Keratinocyte (primary cell): ENCODE measurements around the gene PLXDC2. TPM values are rescaled to one million over a fixed set of nuclear protein-coding genes. Genes with fewer than 3 reads are reported as not detected.

Experiments used
- DNase-seq: peaks from one replicate; pipeline ENCODE4 v3.0.0-alpha.2; 2011; ENCODE audit warnings: low read depth, missing footprints, low spot score
- FAIRE-seq: peaks from 2 replicates; lab custom pipeline; 2011; peaks lifted over from hg19 to GRCh38; lab: Jason Lieb, UNC
- H2AFZ ChIP-seq: 2 replicates; pipeline ENCODE4 v1.6.0; 2012; ENCODE audit warnings: low read length, control low read depth, inconsistent platforms; ENCODE audit not compliant: control insufficient read depth
- H3K27ac ChIP-seq: 2 replicates; pipeline ENCODE4 v1.5.1; 2011; ENCODE audit warnings: low read length; ENCODE audit not compliant: control insufficient read depth, insufficient read depth
- H3K27me3 ChIP-seq: 3 replicates; pipeline ENCODE4 v1.6.0; 2011; ENCODE audit warnings: low read length; ENCODE audit not compliant: control insufficient read depth, insufficient read depth; ENCODE audit errors: extremely low read depth
- H3K36me3 ChIP-seq, 2 experiments: 2 replicates in 1 of 2; 3 replicates in 1 of 2; pipeline ENCODE4 v1.5.1; 2011; ENCODE audit warnings: low read length in 2 of 2, mild to moderate bottlenecking in 1 of 2; ENCODE audit not compliant: control insufficient read depth in 2 of 2, insufficient read depth in 2 of 2; ENCODE audit errors: extremely low read depth in 1 of 2
- H3K4me1 ChIP-seq: 3 replicates; pipeline ENCODE4 v1.5.1; 2011; ENCODE audit warnings: low read length; ENCODE audit not compliant: control insufficient read depth, insufficient read depth; ENCODE audit errors: extremely low read depth
- H3K4me2 ChIP-seq: 3 replicates; pipeline ENCODE4 v1.6.0; 2011; ENCODE audit warnings: low read depth, low read length; ENCODE audit not compliant: control insufficient read depth, insufficient read depth; ENCODE audit errors: extremely low read depth
- H3K4me3 ChIP-seq, 3 experiments: fragments of 200-600 bp in 1 of 3; sonication (generic) in 1 of 3; 2 replicates in 2 of 3; 3 replicates in 1 of 3; pipeline ENCODE4 v1.5.1; 2011 to 2016; ENCODE audit warnings: low read length in 3 of 3, mild to moderate bottlenecking in 3 of 3, control low read depth in 2 of 3, inconsistent platforms in 1 of 3, low read depth in 1 of 3, mixed read lengths in 1 of 3, mixed run types in 1 of 3, moderate library complexity in 1 of 3; ENCODE audit not compliant: control insufficient read depth in 2 of 3, insufficient read depth in 2 of 3; ENCODE audit errors: extremely low read depth in 1 of 3
- H3K79me2 ChIP-seq: 2 replicates; pipeline ENCODE4 v1.6.0; 2012; ENCODE audit warnings: low read length; ENCODE audit not compliant: control insufficient read depth, insufficient read depth
- H3K9ac ChIP-seq: 3 replicates; pipeline ENCODE4 v1.6.0; 2011; ENCODE audit warnings: low read length; ENCODE audit not compliant: control insufficient read depth, insufficient read depth; ENCODE audit errors: extremely low read depth
- H3K9me1 ChIP-seq: 3 replicates; pipeline ENCODE4 v1.6.0; 2011; ENCODE audit warnings: low read length; ENCODE audit not compliant: control insufficient read depth, insufficient read depth; ENCODE audit errors: extremely low read depth
- H3K9me3 ChIP-seq: 2 replicates; pipeline ENCODE4 v1.5.1; 2012; ENCODE audit warnings: low read depth, low read length; ENCODE audit not compliant: control insufficient read depth
- H4K20me1 ChIP-seq: 3 replicates; pipeline ENCODE4 v1.6.0; 2011; ENCODE audit warnings: low read length; ENCODE audit not compliant: control insufficient read depth, insufficient read depth; ENCODE audit errors: extremely low read depth
- CTCF ChIP-seq, 3 experiments: IDR thresholded peaks in 1 of 3; conservative IDR thresholded peaks in 1 of 3; optimal IDR thresholded peaks in 1 of 3; 2 replicates in 2 of 3; 3 replicates in 1 of 3; pipeline versions ENCODE3 to v1.5.1; 2011; ENCODE audit warnings: low read length in 3 of 3, mild to moderate bottlenecking in 3 of 3, moderate library complexity in 2 of 3, control low read depth in 1 of 3, inconsistent platforms in 1 of 3; ENCODE audit not compliant: insufficient read depth in 2 of 3; ENCODE audit errors: extremely low read depth in 1 of 3
- EZH2 ChIP-seq: IDR thresholded peaks from one replicate; pipeline ENCODE4 v1.6.1; 2012; ENCODE audit warnings: inconsistent platforms, mild to moderate bottlenecking, low read length, moderate library complexity
- dilution Hi-C: fragments of 300-500 bp; cut with MboI; formaldehyde crosslinking; loops from one replicate; pipeline ENCODE4 v1.7.0; 2020; ENCODE audit warnings: low sequenced_read_pairs; ENCODE audit not compliant: extremely low pct_ligation_motif_present
- polyA plus RNA-seq, 5 experiments: library from polyadenylated mRNA; depleted of rRNA in 3 of 5; stranded (reverse) in 3 of 5; stranded (forward) in 1 of 5; unstranded in 1 of 5; fragments of >200 nt; gene quantifications; 1 replicate in 1 of 5; 2 replicates in 3 of 5; 3 replicates in 1 of 5; pipeline versions ENCODE4 v1.2.1 to v1.2.3, GENCODE V29; 2011 to 2012; ENCODE audit warnings: missing spikeins in 2 of 5, low read depth in 1 of 5, low replicate concordance in 1 of 5

The PLXDC2 gene
- polyA plus RNA-seq, 1 donor (not counting 4 experiments of a cell fraction or from before 2014, with no cell fraction given): 12.9 TPM

GRCh38 chr10:19941206-19941880 is 125.1 kb downstream of the PLXDC2 start:
- dilution Hi-C loops: no loop called here
- Histone ChIP-seq H3K27ac (no peak overlapping the region), H3K4me3 (no peak overlapping the region), H3K27me3 (no peaks in the 10 kb centered on the region), H3K4me1 (no peaks in the 10 kb centered on the region), H2AFZ (no peak overlapping the region), H3K9me3 (no peaks in the 10 kb centered on the region), H4K20me1 (no peaks in the 10 kb centered on the region), H3K4me2 (no peak overlapping the region), H3K9me1 (no peaks in the 10 kb centered on the region), H3K36me3 (no peaks in the 10 kb centered on the region), H3K9ac (no peak overlapping the region), H3K79me2 (no peaks in the 10 kb centered on the region)
- no peak for DNase-seq
- no peak for FAIRE-seq
- TF ChIP-seq EZH2: no peak
- no peak for TF ChIP-seq CTCF (optimal IDR thresholded peaks at IDR 0.05 in 1 of 3, IDR thresholded peaks at IDR 0.05 in 1 of 3, conservative IDR thresholded peaks at IDR 0.05 in 1 of 3; ENCODE audit: extremely low read depth in 1 of 3, insufficient read depth in 2 of 3, low read length in 3 of 3)

- Histone ChIP-seq H3K36me3 (no peaks in the 10 kb centered on the region), H3K9me3 (no peaks in the 10 kb centered on the region), H3K4me2 (no peak overlapping the region), H4K20me1 (no peaks in the 10 kb centered on the region), H3K27ac (no peak overlapping the region), H3K9me1 (no peaks in the 10 kb centered on the region), H3K27me3 (no peaks in the 10 kb centered on the region), H2AFZ (no peak overlapping the region), H3K79me2 (no peaks in the 10 kb centered on the region), H3K9ac (no peak overlapping the region), H3K4me1 (no peaks in the 10 kb centered on the region), H3K4me3 (no peak overlapping the region)
- DNase-seq: no peak
- no peak for TF ChIP-seq EZH2
- no peak for TF ChIP-seq CTCF (optimal IDR thresholded peaks at IDR 0.05 in 1 of 3, IDR thresholded peaks at IDR 0.05 in 1 of 3, conservative IDR thresholded peaks at IDR 0.05 in 1 of 3; ENCODE audit: extremely low read depth in 1 of 3, insufficient read depth in 2 of 3, low read length in 3 of 3)
- FAIRE-seq: no peak
- dilution Hi-C loops: no loop called here
Observed at GRCh38 chr10:19944911-19945663, 128.9 kb downstream of the PLXDC2 start.
